Right kidney (tissue), 1 donor: Measurements from ENCODE around the gene DLST.

ENCODE experiments used
- DNase-seq: peaks from one replicate; pipeline ENCODE4 v3.0.0-alpha.2; 2016

DLST gene

GRCh38 chr14:74938531-74939495 lies 57.1 kb downstream of the DLST start:
- DNase-seq = no peak

DNA sequence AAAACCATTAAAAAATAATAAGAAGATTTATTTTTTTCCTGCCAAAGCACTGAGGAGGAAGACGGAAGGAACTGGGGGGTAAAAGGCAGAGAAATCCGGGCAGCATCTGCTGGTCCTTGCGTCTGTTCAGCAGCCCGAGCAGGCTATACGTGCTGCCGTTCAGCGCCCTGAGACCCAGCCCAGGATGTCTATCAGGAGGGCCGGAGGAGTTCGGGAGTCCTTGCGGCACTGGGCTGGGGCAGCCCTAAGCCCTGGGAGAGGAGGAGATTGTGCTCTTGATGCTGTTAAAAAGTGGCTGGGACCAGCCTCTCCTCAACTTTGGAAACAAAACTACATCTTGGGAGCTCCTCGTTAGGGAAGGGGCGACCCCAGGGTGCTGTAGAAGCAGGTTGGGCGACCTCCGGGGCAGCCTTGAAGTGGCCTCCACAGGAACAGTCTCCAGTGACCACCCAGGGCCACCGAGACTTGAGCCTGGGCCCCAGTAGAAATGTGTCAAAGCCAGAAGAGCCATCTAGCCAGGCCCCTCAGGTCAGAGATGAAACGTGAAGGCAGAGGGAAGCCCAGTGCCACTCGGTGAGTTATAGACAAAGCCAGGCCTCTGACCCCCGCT lies 59.3 kb downstream of the DLST start:
- no peak for DNase-seq

GRCh38 chr14:74941676-74942097 lies 60.0 kb downstream of the DLST start:
- DNase-seq = no peak

GRCh38 chr14:74942181-74942580 lies 60.5 kb downstream of the DLST start:
- DNase-seq = no peak

DNA sequence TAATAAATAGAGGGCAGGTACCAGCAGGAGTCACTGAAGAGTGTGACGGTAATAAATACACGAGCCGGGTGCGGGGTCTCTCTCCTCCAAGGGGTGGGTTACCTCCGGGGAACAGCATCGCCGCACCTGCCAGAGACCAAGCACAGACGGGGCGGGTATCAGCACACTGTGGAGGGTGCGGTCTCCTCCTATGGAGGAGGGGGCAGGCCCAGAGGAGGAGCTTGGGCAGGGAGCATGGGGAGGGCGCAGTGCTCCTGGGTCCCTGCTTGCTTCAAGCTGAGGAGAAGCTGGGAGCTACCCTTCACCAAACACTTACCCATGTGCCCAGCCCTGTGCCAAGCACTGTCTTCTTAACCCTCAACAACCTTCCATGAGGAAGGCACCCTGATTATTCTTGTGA lies 60.9 kb downstream of the DLST start:
- DNase-seq = no peak

- DNase-seq = no peak
These were observed 63.6 kb downstream of the DLST start for GRCh38 chr14:74945261-74945851.

DNA sequence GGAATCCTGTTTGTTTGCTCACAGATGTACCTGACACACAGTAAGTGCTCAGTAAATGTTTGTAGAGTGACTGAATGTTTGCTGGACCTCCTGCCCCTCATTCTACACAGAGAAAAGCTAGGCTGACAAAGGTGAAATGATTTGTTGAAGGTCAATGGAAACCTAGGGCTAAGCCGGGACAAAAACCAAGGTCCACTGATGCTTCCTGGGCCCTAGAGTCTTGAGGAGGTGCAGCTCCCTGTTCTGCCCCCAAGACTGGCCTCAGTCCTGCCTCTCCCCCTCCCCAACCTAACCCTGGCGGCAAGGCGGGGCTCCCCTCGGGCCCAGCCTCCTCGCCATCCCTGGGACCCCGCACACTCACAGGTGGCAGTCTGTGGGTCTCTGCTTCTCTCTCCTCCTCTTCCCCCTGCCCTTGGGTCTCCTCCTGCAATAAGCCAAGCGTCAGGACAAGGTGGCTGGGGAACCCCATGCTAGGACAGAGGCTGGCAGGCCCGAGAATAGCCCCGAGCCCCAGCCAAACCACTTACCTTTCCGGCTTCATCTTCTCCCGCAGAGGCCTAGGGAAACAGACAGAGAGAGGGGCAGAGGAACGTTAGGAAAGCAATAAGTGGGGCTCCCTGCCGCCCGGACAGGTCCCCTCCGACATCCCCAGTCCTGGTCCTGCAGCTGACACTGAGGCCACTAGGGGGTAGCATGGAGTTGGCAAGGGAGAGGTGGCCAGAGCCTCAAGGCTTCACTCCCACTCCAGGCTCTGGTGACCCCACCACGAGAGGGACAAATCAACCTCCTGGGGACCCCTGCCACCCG lies 64.3 kb downstream of the DLST start:
- peak; percentile 70 for DNase-seq

- no peak for DNase-seq
These were observed 65.1 kb downstream of the DLST start for GRCh38 chr14:74946659-74947281.

- no peak for DNase-seq
These were observed 65.9 kb downstream of the DLST start for GRCh38 chr14:74947353-74948227.

DNA sequence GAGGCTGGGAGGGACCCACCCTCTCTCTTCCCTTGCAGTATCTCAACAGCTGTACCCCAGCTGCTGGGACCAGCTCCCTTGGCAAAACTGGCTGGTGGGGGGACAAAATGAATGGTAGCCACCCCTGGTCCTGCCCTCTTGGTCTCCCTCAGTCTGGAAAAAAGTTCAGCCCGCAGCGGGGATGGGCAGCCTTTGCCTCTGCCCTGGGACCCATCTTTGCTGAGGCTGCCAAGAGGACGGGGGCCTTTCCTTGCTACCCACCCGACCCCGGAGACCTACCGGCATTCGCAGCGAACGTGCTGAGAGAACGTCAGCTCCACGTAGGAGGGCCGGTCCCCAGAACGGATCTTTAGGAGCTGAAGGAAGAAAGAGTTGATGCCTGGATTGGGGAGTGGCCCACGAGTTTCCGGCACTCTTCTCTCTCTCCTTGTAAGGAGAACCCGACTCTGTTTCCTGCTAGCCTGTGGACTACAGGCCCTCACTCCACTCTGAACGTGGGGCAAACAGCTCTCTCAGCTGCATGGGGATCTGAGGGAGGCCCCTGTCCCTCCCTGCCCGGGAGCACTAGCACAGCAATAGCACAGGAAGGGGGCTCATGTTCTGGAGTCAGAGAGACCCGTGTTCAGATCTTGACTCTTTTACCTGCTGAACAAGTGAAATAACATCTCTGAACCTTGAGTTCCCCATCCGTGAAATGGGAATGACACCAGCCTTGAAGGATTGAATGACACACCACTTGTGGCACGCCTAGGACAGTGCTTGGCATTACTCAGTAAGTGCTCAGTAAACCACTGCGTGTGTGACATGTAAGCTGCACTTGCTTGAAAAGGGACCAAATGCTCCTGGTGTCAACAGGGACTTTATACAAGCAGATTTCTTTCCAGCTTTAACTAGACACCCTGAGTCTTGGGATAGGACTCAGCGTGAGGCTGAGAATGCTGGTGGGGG lies 66.8 kb downstream of the DLST start:
- no peak for DNase-seq

- no peak for DNase-seq
These were observed 67.5 kb downstream of the DLST start for GRCh38 chr14:74949191-74949601.

DNA sequence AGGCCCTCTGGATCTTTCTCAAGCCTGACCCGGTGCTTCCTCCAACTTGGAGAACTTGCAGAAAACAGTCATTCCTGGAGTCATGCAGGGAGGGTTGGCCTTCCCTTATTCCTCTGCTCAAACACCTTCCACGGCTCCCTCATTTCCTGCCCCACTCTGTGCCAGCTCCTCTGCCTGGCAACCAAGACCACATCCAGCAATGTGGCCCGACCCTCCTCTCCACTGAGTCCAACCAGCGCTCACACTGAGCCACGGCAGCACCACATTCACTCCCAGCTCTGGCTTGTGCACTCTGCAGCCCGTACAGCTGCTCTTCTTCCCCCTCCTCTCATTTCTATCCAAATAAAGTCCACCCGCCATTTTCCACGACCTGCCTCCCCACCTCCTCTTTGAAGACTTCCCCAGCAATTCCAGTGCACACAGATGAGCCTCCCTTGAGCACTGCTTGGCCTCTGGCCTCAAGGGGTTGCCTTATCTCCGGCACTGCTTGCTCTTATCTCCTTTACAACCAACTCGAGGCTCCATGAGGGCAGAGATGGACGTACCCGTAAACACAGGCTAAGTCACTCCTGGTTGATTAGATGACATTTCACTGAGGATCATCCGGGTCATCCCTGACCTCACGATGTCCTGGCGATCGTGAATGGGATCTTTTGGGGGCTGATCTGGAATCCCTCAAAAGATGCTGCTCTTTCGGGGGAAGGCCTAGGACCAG lies 68.3 kb downstream of the DLST start:
- no peak for DNase-seq

- DNase-seq = peak; percentile 42
These were observed 69.2 kb downstream of the DLST start for GRCh38 chr14:74950795-74951442.

GRCh38 chr14:74951443-74952179 lies 69.9 kb downstream of the DLST start:
- DNase-seq = peak; percentile 66

- DNase-seq = no peak
These were observed 70.5 kb downstream of the DLST start for GRCh38 chr14:74952180-74952665.

- DNase-seq = no peak
These were observed 71.2 kb downstream of the DLST start for GRCh38 chr14:74952697-74953484.
